ENCODE measurements around the gene SLC12A9.

- TF ChIP-seq POLR2A (IDR thresholded peaks at IDR 0.05; ENCODE audit: low read depth, low read length), result no peak
- no peak for TF ChIP-seq CTCF (conservative IDR thresholded peaks at IDR 0.05; ENCODE audit: low read depth, low read length)
- no peak for TF ChIP-seq CHD1 (IDR thresholded peaks at IDR 0.05; ENCODE audit: low read depth, low read length)
- TF ChIP-seq MAFK (IDR thresholded peaks at IDR 0.05; ENCODE audit: low read depth, low read length), result no peak
- TF ChIP-seq SMC3 (IDR thresholded peaks at IDR 0.05; ENCODE audit: low read depth, low read length), result no peak
- no peak for TF ChIP-seq RCOR1 (IDR thresholded peaks at IDR 0.05; ENCODE audit: insufficient replicate concordance, low read length)
- TF ChIP-seq MXI1 (IDR thresholded peaks at IDR 0.05; ENCODE audit: borderline replicate concordance, low read depth, low read length), result no peak
- no peak for TF ChIP-seq ELK1 (IDR thresholded peaks at IDR 0.05; ENCODE audit: borderline replicate concordance, low read depth, low read length)
These were observed 3.0 kb downstream of the SLC12A9 start for GRCh38 chr7:100855515-100855914.

Data from IMR-90 (cell line).